ENCODE measurements around the gene FDXR.

The FDXR gene

DNA sequence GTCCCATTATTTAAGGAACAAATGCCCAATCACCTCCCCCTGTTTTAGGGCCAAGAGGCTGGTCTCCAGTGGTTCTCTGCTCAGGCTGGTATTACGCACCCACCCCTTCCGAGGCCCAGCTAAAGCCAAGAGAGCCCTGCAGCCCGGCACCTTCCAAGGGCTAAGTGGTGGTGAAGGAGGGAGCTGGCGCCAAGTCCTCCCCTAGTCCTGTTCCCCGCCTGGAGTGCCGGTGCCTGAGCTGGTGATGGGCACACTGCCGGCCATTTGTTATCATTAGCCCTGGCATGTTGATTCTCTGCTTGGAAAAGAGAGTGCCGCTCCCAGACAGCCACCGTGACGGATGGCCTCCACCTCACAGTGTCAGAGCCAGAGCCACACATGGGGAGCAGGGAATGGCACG lies 45.0 kb downstream of the FDXR start:
- no peak overlapping the region for H3K27ac ChIP-seq
- H3K36me3 ChIP-seq, result peaks cover 77% of the 10 kb centered on the region
- no peaks in the 10 kb centered on the region for H3K4me1 ChIP-seq (ENCODE audit: control insufficient read depth in 1 of 2, insufficient read depth in 1 of 2, low read depth in 1 of 2, low read length in 1 of 2)
- H3K27me3 ChIP-seq, result no peaks in the 10 kb centered on the region
- TF ChIP-seq, protein P1, sequence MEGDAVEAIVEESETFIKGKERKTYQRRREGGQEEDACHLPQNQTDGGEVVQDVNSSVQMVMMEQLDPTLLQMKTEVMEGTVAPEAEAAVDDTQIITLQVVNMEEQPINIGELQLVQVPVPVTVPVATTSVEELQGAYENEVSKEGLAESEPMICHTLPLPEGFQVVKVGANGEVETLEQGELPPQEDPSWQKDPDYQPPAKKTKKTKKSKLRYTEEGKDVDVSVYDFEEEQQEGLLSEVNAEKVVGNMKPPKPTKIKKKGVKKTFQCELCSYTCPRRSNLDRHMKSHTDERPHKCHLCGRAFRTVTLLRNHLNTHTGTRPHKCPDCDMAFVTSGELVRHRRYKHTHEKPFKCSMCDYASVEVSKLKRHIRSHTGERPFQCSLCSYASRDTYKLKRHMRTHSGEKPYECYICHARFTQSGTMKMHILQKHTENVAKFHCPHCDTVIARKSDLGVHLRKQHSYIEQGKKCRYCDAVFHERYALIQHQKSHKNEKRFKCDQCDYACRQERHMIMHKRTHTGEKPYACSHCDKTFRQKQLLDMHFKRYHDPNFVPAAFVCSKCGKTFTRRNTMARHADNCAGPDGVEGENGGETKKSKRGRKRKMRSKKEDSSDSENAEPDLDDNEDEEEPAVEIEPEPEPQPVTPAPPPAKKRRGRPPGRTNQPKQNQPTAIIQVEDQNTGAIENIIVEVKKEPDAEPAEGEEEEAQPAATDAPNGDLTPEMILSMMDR (IDR thresholded peaks at IDR 0.05), result no peak
- no peaks in the 10 kb centered on the region for H3K9me3 ChIP-seq
- no peak overlapping the region for H3K4me3 ChIP-seq (ENCODE audit: low read depth in 1 of 2, low read length in 1 of 2)

DNA sequence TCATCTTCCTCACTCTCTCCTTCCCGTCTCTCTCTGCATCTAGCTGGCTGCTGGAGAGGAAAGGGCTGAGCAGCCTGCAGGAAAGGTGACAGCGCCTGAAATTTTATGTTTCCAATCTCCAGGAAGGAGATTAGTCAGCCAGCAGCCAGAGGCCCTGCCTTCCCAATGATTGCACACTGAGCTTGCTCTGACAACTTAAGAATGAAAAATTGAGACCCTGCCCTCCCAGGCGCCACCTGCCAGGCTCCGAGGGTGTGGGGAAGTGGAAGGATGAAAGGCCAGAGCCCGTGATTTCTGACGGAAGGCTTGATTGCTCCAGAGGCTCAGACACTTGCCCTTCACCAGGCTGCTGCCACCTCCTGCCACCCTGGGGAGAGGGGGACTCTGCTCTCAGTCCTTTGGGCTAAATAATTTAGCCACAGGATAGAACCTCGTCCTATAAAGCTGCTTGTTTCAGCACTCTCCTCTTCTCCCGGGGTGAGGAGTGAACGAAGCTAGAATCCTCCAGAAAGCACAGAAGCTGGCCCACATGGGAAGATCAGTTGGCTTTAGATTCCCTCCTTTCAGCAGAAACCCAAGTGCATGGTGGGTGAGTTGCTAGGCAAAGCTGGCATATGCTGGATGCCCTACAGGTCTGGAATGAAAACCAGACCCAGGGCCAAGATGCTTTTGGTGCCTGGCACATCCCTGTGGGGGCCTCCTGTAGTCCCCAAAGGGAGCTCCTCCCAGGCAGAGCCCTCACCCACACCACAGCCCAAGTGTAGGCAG lies 46.7 kb downstream of the FDXR start:
- H3K4me3 ChIP-seq (ENCODE audit: low read depth in 1 of 2, low read length in 1 of 2), result no peak overlapping the region
- no peak overlapping the region for H3K27ac ChIP-seq
- TF ChIP-seq, protein P1 (IDR thresholded peaks at IDR 0.05), result no peak
- H3K27me3 ChIP-seq, result no peaks in the 10 kb centered on the region
- H3K36me3 ChIP-seq, result peaks cover 86% of the 10 kb centered on the region
- no peaks in the 10 kb centered on the region for H3K9me3 ChIP-seq
- no peaks in the 10 kb centered on the region for H3K4me1 ChIP-seq (ENCODE audit: control insufficient read depth in 1 of 2, insufficient read depth in 1 of 2, low read depth in 1 of 2, low read length in 1 of 2)

DNA sequence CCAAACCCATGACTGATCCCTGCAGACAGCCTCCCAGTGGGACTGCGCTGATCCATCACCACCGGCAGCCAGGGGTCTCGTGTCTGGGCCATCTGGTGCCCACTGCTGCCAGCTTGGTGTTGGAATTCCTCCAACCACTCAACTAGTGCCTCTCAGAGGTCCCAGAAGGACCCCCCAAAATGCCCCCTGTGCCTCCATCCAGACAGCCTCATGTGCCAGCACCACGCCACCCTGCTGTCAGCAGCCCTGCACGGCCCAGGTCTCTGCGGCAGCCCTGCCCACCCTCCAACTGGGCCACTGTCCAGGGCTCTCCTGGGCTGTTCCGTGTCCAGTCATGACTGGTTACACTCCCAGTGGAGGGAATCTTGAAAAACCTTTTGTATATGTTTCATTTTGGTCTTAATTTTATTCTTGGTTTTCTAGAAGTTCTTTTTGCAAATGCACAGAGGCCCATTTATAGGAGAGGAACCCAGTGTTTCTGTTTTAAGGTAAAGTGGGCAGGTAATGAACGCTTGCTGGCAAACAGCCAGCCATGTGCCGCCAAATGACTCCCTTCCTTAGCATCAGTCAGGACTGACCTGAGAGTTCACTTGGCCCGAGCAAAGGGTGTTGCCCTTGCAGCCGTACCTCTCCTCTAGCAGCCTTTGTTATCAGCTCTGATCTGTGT lies 47.7 kb downstream of the FDXR start:
- Histone ChIP-seq H3K27ac (no peak overlapping the region), H3K36me3 (peaks cover 86% of the 10 kb centered on the region), H3K4me3 (ENCODE audit: low read depth in 1 of 2, low read length in 1 of 2) (no peak overlapping the region), H3K9me3 (no peaks in the 10 kb centered on the region), H3K4me1 (ENCODE audit: control insufficient read depth in 1 of 2, insufficient read depth in 1 of 2, low read depth in 1 of 2, low read length in 1 of 2) (no peaks in the 10 kb centered on the region), H3K27me3 (no peaks in the 10 kb centered on the region)
- TF ChIP-seq, protein P1 (IDR thresholded peaks at IDR 0.05), result no peak

DNA sequence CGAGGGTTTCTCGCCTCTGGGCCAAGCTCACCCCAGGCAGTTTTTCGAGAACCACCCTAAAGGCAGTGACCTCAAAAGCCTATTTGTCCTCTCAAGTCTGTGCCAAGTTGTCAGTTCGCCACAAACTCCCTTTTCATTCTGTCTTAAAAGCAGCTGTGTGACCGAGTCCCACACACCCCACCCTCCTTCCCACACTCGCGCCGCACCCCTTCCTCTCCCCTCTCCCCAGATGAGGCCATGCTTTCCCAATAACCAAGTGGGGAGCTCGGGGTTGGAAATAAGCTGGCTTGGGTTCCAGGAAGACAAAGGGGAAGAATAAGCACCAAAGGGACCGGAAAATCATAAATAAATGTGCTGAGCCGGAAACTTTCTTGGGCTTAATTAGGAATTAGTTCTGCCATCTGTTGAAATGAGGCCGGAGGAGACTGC lies 49.8 kb downstream of the FDXR start:
- H3K27me3 ChIP-seq, result no peaks in the 10 kb centered on the region
- no peak overlapping the region for H3K4me3 ChIP-seq (ENCODE audit: low read depth in 1 of 2, low read length in 1 of 2)
- no peak overlapping the region for H3K27ac ChIP-seq
- no peaks in the 10 kb centered on the region for H3K9me3 ChIP-seq
- peaks cover 87% of the 10 kb centered on the region for H3K36me3 ChIP-seq
- H3K4me1 ChIP-seq (ENCODE audit: control insufficient read depth in 1 of 2, insufficient read depth in 1 of 2, low read depth in 1 of 2, low read length in 1 of 2), result no peaks in the 10 kb centered on the region
- TF ChIP-seq, protein P1 (IDR thresholded peaks at IDR 0.05), result no peak

DNA sequence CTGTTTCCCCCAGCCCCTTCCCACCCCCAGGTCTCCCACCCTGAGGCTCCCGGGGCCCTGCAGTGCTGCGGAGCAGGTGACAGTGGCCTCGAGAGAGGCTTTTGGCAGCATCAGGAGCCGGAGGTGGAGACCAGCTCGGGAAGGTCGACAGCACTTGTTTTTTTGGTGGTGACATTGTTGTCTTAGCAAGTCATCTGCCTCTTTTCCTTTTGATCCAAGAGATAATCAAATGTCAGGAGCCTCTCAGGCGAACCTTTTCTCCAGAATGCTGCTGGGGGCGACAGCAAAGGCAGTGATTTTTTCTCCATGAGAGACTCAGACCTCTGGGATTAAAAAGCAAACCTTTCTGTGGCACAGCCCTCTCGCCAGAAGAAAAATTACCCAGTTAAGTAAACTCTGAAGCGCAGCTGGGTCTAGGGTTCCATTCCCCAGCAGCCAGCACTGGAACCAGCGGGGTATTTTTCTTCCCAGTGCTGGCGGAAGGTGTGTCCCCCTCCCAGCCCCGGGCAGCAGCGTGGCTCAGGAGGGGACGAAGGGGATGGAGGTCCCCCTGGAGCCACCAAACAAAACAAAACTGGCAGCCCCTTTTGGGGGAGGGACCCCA lies 50.4 kb downstream of the FDXR start:
- Histone ChIP-seq H3K4me1 (ENCODE audit: control insufficient read depth in 1 of 2, insufficient read depth in 1 of 2, low read depth in 1 of 2, low read length in 1 of 2) (no peaks in the 10 kb centered on the region), H3K36me3 (peaks cover 87% of the 10 kb centered on the region), H3K27ac (no peak overlapping the region), H3K9me3 (no peaks in the 10 kb centered on the region), H3K27me3 (no peaks in the 10 kb centered on the region), H3K4me3 (ENCODE audit: low read depth in 1 of 2, low read length in 1 of 2) (no peak overlapping the region)
- TF ChIP-seq, protein P1 (IDR thresholded peaks at IDR 0.05), result no peak
